KMS-11 (cell line): Measurements from ENCODE around the gene FOXN3.
"Not testable (repeated sequence)": the region's sequence is repeated elsewhere in the genome, so short reads cannot be mapped to it uniquely, and the experiment has no call there.

Experiments used
- H2AFZ ChIP-seq: fragments of 200-600 bp; sonication (generic); 2 replicates; pipeline ENCODE4 v1.6.1; 2016; ENCODE audit warnings: antibody characterized with exemption, mixed run types, low read depth
- H3K27ac ChIP-seq: fragments of 200-600 bp; sonication (generic); 2 replicates; pipeline ENCODE4 v1.6.1; 2016; ENCODE audit warnings: mild to moderate bottlenecking, mixed run types
- H3K27me3 ChIP-seq: fragments of 200-600 bp; sonication (generic); 2 replicates; pipeline ENCODE4 v1.6.1; 2017; ENCODE audit warnings: mild to moderate bottlenecking, low read depth, mixed run types, moderate library complexity; ENCODE audit not compliant: insufficient read depth
- H3K36me3 ChIP-seq: fragments of 200-600 bp; sonication (generic); 2 replicates; pipeline ENCODE4 v1.6.1; 2017; ENCODE audit warnings: mild to moderate bottlenecking, mixed run types; ENCODE audit not compliant: insufficient read depth
- H3K4me1 ChIP-seq: fragments of 200-600 bp; sonication (generic); 2 replicates; pipeline ENCODE4 v1.6.1; 2016; ENCODE audit warnings: mild to moderate bottlenecking, low read depth, mixed run types; ENCODE audit not compliant: poor library complexity, severe bottlenecking
- H3K4me2 ChIP-seq: fragments of 200-600 bp; sonication (generic); 2 replicates; pipeline ENCODE4 v1.7.0; 2016; ENCODE audit warnings: mild to moderate bottlenecking, mixed run types
- H3K4me3 ChIP-seq: fragments of 200-600 bp; sonication (generic); IDR thresholded peaks from 2 replicates; pipeline ENCODE4 v1.6.1; 2017; ENCODE audit warnings: low read depth, low read length, mixed read lengths; ENCODE audit not compliant: insufficient read depth
- H3K79me2 ChIP-seq: fragments of 200-600 bp; sonication (generic); 2 replicates; pipeline ENCODE4 v1.6.1; 2016; ENCODE audit warnings: low read depth, mixed run types; ENCODE audit not compliant: insufficient read depth
- H3K9ac ChIP-seq: fragments of 200-600 bp; sonication (generic); 2 replicates; pipeline ENCODE4 v1.6.1; 2016; ENCODE audit warnings: mild to moderate bottlenecking, mixed run types
- H4K20me1 ChIP-seq: fragments of 200-600 bp; sonication (generic); 2 replicates; pipeline ENCODE4 v1.6.1; 2016; ENCODE audit warnings: mild to moderate bottlenecking, mixed run types; ENCODE audit not compliant: insufficient read depth
- TF ChIP-seq, protein P1 (sequence below): fragments of 200-600 bp; sonication (generic); conservative IDR thresholded peaks from 2 replicates; pipeline ENCODE4 v1.6.1; 2017; ENCODE audit warnings: low read depth, mild to moderate bottlenecking, antibody characterized with exemption, low read length, moderate library complexity, mixed read lengths

FOXN3 gene

DNA sequence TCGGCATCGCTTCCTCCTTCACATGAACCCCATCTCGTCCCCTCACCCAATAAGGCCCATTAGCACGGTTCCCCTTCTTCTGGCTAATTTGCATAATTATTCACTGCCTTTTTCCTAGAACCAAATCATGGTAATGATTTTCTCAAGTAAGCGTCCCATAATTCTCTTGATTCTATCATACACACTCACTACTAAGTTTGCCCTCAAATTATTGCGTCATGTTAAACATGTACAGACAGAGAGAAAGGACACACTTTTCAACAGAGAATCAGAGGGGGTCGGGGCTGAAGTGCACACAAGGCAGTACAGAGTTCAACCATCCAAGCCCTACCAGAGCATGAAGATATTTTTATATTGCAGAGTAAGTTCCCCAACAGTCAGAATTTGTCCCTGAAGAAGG lies 256.6 kb downstream of the FOXN3 start:
- Histone ChIP-seq H3K9ac (no peak overlapping the region), H3K27me3 (no peaks in the 10 kb centered on the region), H4K20me1 (no peaks in the 10 kb centered on the region), H3K4me1 (peaks cover 8% of the 10 kb centered on the region), H3K4me3 (no peak overlapping the region), H3K27ac (no peak overlapping the region), H3K36me3 (no peaks in the 10 kb centered on the region), H3K79me2 (no peaks in the 10 kb centered on the region), H2AFZ (no peak overlapping the region), H3K4me2 (no peak overlapping the region)
- TF ChIP-seq, protein P1, sequence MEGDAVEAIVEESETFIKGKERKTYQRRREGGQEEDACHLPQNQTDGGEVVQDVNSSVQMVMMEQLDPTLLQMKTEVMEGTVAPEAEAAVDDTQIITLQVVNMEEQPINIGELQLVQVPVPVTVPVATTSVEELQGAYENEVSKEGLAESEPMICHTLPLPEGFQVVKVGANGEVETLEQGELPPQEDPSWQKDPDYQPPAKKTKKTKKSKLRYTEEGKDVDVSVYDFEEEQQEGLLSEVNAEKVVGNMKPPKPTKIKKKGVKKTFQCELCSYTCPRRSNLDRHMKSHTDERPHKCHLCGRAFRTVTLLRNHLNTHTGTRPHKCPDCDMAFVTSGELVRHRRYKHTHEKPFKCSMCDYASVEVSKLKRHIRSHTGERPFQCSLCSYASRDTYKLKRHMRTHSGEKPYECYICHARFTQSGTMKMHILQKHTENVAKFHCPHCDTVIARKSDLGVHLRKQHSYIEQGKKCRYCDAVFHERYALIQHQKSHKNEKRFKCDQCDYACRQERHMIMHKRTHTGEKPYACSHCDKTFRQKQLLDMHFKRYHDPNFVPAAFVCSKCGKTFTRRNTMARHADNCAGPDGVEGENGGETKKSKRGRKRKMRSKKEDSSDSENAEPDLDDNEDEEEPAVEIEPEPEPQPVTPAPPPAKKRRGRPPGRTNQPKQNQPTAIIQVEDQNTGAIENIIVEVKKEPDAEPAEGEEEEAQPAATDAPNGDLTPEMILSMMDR: no peak

DNA sequence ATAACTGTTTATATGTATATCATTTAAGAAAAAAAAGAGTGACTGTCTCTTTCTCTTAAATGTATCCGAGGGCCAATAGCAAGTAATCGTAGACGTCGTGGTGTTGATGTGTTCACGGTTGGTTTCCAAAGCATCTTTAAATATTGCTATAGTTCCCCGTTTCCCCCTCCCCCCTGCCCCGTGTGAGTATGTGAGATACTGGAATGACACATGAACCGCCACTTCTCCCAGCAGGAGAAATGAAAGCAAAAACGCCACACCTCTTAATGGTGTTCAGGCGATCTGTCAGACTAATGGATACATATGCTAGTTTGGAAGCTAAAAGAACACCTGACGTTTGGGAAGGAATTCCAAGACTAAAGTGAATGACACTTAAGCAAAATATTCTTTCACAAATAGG lies 258.3 kb downstream of the FOXN3 start:
- Histone ChIP-seq H3K4me2 (no peak overlapping the region), H4K20me1 (no peaks in the 10 kb centered on the region), H3K27ac (no peak overlapping the region), H3K36me3 (no peaks in the 10 kb centered on the region), H3K9ac (no peak overlapping the region), H3K79me2 (no peaks in the 10 kb centered on the region), H2AFZ (no peak overlapping the region), H3K27me3 (no peaks in the 10 kb centered on the region), H3K4me3 (no peak overlapping the region), H3K4me1 (no peaks in the 10 kb centered on the region)
- TF ChIP-seq, protein P1: no peak

DNA sequence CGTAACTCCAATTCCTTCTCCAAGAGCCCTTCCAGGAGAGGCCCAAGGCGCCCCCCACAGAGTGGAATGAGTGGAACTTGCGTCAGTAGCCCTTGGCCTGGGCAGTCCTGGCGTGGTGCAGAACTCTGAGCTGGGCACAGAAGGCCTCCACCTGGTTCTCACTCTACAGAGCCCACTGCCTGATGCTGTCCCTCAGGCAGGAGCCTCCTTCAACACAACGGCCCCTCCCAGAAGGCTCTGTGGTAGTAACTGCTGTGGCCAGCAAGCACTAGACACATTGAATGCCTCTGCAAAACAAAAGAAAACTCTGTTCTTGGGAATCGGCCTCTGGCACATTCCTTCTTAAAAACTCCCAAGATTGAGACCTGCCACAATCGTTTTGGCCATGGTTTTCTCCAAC lies 258.9 kb downstream of the FOXN3 start:
- H3K27me3 ChIP-seq, H3K36me3 ChIP-seq, H4K20me1 ChIP-seq, H3K27ac ChIP-seq, H3K4me2 ChIP-seq, H3K4me3 ChIP-seq, H3K4me1 ChIP-seq, H2AFZ ChIP-seq, H3K9ac ChIP-seq, H3K79me2 ChIP-seq: not testable (repeated sequence)

DNA sequence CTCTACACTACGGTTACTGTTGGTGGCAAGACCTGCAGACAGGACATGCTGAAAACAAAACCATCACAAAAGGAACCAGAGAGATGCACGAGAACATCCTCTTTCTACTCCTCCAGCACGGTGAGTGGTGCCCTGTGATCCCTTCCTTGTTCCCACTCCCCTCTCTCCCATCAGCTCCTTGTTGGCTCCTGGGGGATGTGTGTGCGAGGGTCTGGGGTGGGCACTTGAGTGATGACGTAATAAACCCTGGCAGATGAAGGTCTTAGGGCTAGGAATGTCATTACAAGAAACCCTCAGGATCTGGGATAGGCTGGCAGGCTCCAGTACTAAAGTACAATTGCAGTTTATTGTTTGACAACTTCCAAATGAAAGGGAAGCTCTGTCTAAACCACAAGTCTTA lies 261.5 kb downstream of the FOXN3 start:
- Histone ChIP-seq H3K79me2 (no peaks in the 10 kb centered on the region), H3K4me3 (no peak overlapping the region), H3K4me2 (no peak overlapping the region), H3K4me1 (no peaks in the 10 kb centered on the region), H2AFZ (no peak overlapping the region), H3K27ac (no peak overlapping the region), H3K9ac (no peak overlapping the region), H3K36me3 (no peaks in the 10 kb centered on the region), H3K27me3 (no peaks in the 10 kb centered on the region), H4K20me1 (no peaks in the 10 kb centered on the region)
- TF ChIP-seq, protein P1: no peak

DNA sequence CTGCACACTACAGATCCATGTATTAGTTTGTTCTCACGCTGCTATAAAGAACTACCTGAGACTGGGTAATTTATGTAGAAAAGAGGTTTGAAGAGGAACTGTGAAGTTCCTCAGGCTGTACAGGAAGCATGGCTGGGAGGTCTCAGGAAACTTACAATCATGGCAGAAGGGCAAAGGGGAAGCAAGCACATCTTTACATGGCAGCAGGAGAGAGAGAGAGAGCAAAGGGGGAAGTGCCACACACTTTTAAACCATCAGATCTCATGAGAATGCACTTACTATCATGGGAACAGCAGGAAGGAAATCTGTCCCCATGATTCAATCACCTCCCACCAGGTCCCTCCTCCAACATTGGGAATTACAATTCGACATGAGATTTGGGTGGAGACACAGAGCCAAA lies 265.3 kb downstream of the FOXN3 start:
- H3K27ac ChIP-seq, H4K20me1 ChIP-seq, H3K79me2 ChIP-seq, H3K9ac ChIP-seq, H3K27me3 ChIP-seq, H2AFZ ChIP-seq, H3K4me3 ChIP-seq, H3K4me1 ChIP-seq, H3K4me2 ChIP-seq, H3K36me3 ChIP-seq: not testable (repeated sequence)
